ENCODE measurements around the gene POLR1D. TPM values are rescaled to one million over a fixed set of nuclear protein-coding genes. Genes with fewer than 3 reads are reported as not detected.

POLR1D gene
- total RNA-seq, 2 experiments from 2014 or later: 125 to 127 TPM

GRCh38 chr13:27634791-27635190 lies 13.1 kb downstream of the POLR1D start:
- no peak for DNase-seq
- Mint-ChIP-seq H3K27ac (no peak overlapping the region), H3K27me3 (no peaks in the 10 kb centered on the region), H3K4me1 (peaks cover 23% of the 10 kb centered on the region), H3K36me3 (ENCODE audit: low read depth) (peaks cover 25% of the 10 kb centered on the region), H3K9me3 (no peaks in the 10 kb centered on the region), H3K4me3 (no peak overlapping the region)
- ChIA-PET POLR2A (interaction anchor here (1.7 kb wide), 1 partner anchor 15 kb away, joined by 5 read pairs; the partner anchor contains the start of gene LNX2), CTCF (interaction anchor here (0.8 kb wide), 1 partner anchor 14 kb away, joined by 3 read pairs; the partner anchor contains the start of gene LNX2)

GRCh38 chr13:27635266-27635665 lies 13.6 kb downstream of the POLR1D start:
- ChIA-PET POLR2A (interaction anchor here (1.7 kb wide), 1 partner anchor 15 kb away, joined by 5 read pairs; the partner anchor contains the start of gene LNX2), CTCF (interaction anchor here (0.8 kb wide), 1 partner anchor 15 kb away, joined by 3 read pairs; the partner anchor contains the start of gene LNX2)
- peaks cover 23% of the 10 kb centered on the region for H3K4me1 Mint-ChIP-seq
- no peak for DNase-seq
- H3K36me3 Mint-ChIP-seq (ENCODE audit: low read depth): peaks cover 25% of the 10 kb centered on the region
- H3K9me3 Mint-ChIP-seq: no peaks in the 10 kb centered on the region
- H3K27me3 Mint-ChIP-seq: no peaks in the 10 kb centered on the region
- no peak overlapping the region for H3K4me3 Mint-ChIP-seq
- no peak overlapping the region for H3K27ac Mint-ChIP-seq

GRCh38 chr13:27636589-27637288 lies 15.0 kb downstream of the POLR1D start:
- Mint-ChIP-seq H3K4me1 (peaks cover 17% of the 10 kb centered on the region), H3K27ac (no peak overlapping the region), H3K36me3 (ENCODE audit: low read depth) (peaks cover 21% of the 10 kb centered on the region), H3K27me3 (no peaks in the 10 kb centered on the region), H3K4me3 (no peak overlapping the region), H3K9me3 (no peaks in the 10 kb centered on the region)
- CTCF ChIA-PET: interaction anchor here (1.2 kb wide), 1 partner anchor 16 kb away, joined by 3 read pairs; the partner anchor contains the start of gene LNX2
- DNase-seq: no peak
- POLR2A ChIA-PET: no interaction called here

GRCh38 chr13:27637289-27637626 lies 15.6 kb downstream of the POLR1D start:
- Mint-ChIP-seq H3K4me1 (peaks cover 15% of the 10 kb centered on the region), H3K4me3 (no peak overlapping the region), H3K36me3 (ENCODE audit: low read depth) (peaks cover 18% of the 10 kb centered on the region), H3K27me3 (no peaks in the 10 kb centered on the region), H3K9me3 (no peaks in the 10 kb centered on the region), H3K27ac (no peak overlapping the region)
- POLR2A ChIA-PET: no interaction called here
- CTCF ChIA-PET: interaction anchor here (1.2 kb wide), 1 partner anchor 16 kb away, joined by 3 read pairs; the partner anchor contains the start of gene LNX2
- no peak for DNase-seq

GRCh38 chr13:27638001-27638400 lies 16.3 kb downstream of the POLR1D start:
- H3K4me1 Mint-ChIP-seq: peaks cover 19% of the 10 kb centered on the region
- no peak overlapping the region for H3K27ac Mint-ChIP-seq
- CTCF ChIA-PET: no interaction called here
- peaks cover 11% of the 10 kb centered on the region for H3K36me3 Mint-ChIP-seq (ENCODE audit: low read depth)
- H3K4me3 Mint-ChIP-seq: no peak overlapping the region
- no peak for DNase-seq
- H3K9me3 Mint-ChIP-seq: no peaks in the 10 kb centered on the region
- POLR2A ChIA-PET: interaction anchor here (1.9 kb wide), 1 partner anchor 17 kb away, joined by 17 read pairs; the partner anchor contains the start of gene POLR1D
- no peaks in the 10 kb centered on the region for H3K27me3 Mint-ChIP-seq

- ChIA-PET POLR2A (interaction anchor here (1.0 to 1.9 kb wide), 2 partner anchors 17 to 19 kb away, joined by 3 to 17 read pairs; partner anchors contain the start of gene POLR1D), CTCF (interaction anchor here (0.9 kb wide), 1 partner anchor 18 kb away, joined by 3 read pairs; the partner anchor contains the start of gene LNX2)
- DNase-seq: no peak
- Mint-ChIP-seq H3K9me3 (no peaks in the 10 kb centered on the region), H3K4me3 (no peak overlapping the region), H3K27ac (no peak overlapping the region), H3K36me3 (ENCODE audit: low read depth) (peaks cover 8% of the 10 kb centered on the region), H3K27me3 (no peaks in the 10 kb centered on the region), H3K4me1 (peaks cover 24% of the 10 kb centered on the region)
Measured at GRCh38 chr13:27638521-27638920, 16.8 kb downstream of the POLR1D start.

GRCh38 chr13:27639186-27639585 lies 17.5 kb downstream of the POLR1D start:
- Mint-ChIP-seq H3K27me3 (no peaks in the 10 kb centered on the region), H3K27ac (no peak overlapping the region), H3K9me3 (no peaks in the 10 kb centered on the region), H3K4me1 (peaks cover 27% of the 10 kb centered on the region), H3K4me3 (no peak overlapping the region), H3K36me3 (ENCODE audit: low read depth) (peaks cover 6% of the 10 kb centered on the region)
- DNase-seq: no peak
- POLR2A ChIA-PET: interaction anchor here (1.0 to 1.9 kb wide), 2 partner anchors 18 to 20 kb away, joined by 3 to 17 read pairs; partner anchors contain the start of gene POLR1D
- CTCF ChIA-PET: interaction anchor here (0.9 kb wide), 1 partner anchor 19 kb away, joined by 3 read pairs; the partner anchor contains the start of gene LNX2

- peaks cover 21% of the 10 kb centered on the region for H3K4me1 Mint-ChIP-seq
- H3K4me3 Mint-ChIP-seq: no peak overlapping the region
- ChIA-PET POLR2A (no interaction called here), CTCF (interaction anchor here (0.7 to 0.8 kb wide), 2 partner anchors 21 to 23 kb away, joined by 3 read pairs; partner anchors contain the start of gene POLR1D)
- no peak overlapping the region for H3K27ac Mint-ChIP-seq
- DNase-seq: no peak
- H3K9me3 Mint-ChIP-seq: no peaks in the 10 kb centered on the region
- peaks cover 19% of the 10 kb centered on the region for H3K36me3 Mint-ChIP-seq (ENCODE audit: low read depth)
- no peaks in the 10 kb centered on the region for H3K27me3 Mint-ChIP-seq
Measured at GRCh38 chr13:27641711-27642502, 20.2 kb downstream of the POLR1D start.

GRCh38 chr13:27643334-27644132 lies 21.8 kb downstream of the POLR1D start:
- H3K36me3 Mint-ChIP-seq (ENCODE audit: low read depth): peaks cover 26% of the 10 kb centered on the region
- H3K4me3 Mint-ChIP-seq: no peak overlapping the region
- ChIA-PET CTCF (no interaction called here), POLR2A (interaction anchor here (1.2 kb wide), 1 partner anchor 23 kb away, joined by 3 read pairs; the partner anchor contains the start of gene LNX2)
- peaks cover 15% of the 10 kb centered on the region for H3K4me1 Mint-ChIP-seq
- H3K27me3 Mint-ChIP-seq: no peaks in the 10 kb centered on the region
- H3K9me3 Mint-ChIP-seq: peaks cover 2% of the 10 kb centered on the region
- no peak overlapping the region for H3K27ac Mint-ChIP-seq
- DNase-seq: no peak

- no peaks in the 10 kb centered on the region for H3K27me3 Mint-ChIP-seq
- CTCF ChIA-PET: no interaction called here
Measured at GRCh38 chr13:27644302-27644701, 22.6 kb downstream of the POLR1D start.

GRCh38 chr13:27650312-27650711 lies 28.6 kb downstream of the POLR1D start:
- Mint-ChIP-seq H3K27me3 (no peaks in the 10 kb centered on the region), H3K9me3 (peaks cover 15% of the 10 kb centered on the region), H3K27ac (no peak overlapping the region), H3K4me1 (no peaks in the 10 kb centered on the region), H3K36me3 (ENCODE audit: low read depth) (peaks cover 65% of the 10 kb centered on the region), H3K4me3 (no peak overlapping the region)
- no peak for DNase-seq
- ChIA-PET CTCF (interaction anchor here (0.6 to 1.3 kb wide), 2 partner anchors 253 to 288 kb away, joined by 3 read pairs; no protein-coding TSS in a partner anchor), POLR2A (interaction anchor here (1.4 kb wide), 1 partner anchor 225 kb away, joined by 3 read pairs; no protein-coding TSS in a partner anchor)

More at GRCh38 chr13:27644302-27644701, 22.6 kb downstream of the POLR1D start:
- POLR2A ChIA-PET: no interaction called here
- Mint-ChIP-seq H3K9me3 (peaks cover 2% of the 10 kb centered on the region), H3K4me1 (peaks cover 15% of the 10 kb centered on the region), H3K4me3 (no peak overlapping the region), H3K36me3 (ENCODE audit: low read depth) (peaks cover 33% of the 10 kb centered on the region), H3K27ac (no peak overlapping the region)
- no peak for DNase-seq

GRCh38 chr13:27654059-27654458 lies 32.4 kb downstream of the POLR1D start:
- POLR2A ChIA-PET: no interaction called here
- H3K36me3 Mint-ChIP-seq (ENCODE audit: low read depth): peaks cover 40% of the 10 kb centered on the region
- no peaks in the 10 kb centered on the region for H3K4me1 Mint-ChIP-seq
- DNase-seq: no peak
- H3K27me3 Mint-ChIP-seq: no peaks in the 10 kb centered on the region
- CTCF ChIA-PET: no interaction called here
- H3K9me3 Mint-ChIP-seq: peaks cover 13% of the 10 kb centered on the region
- H3K4me3 Mint-ChIP-seq: no peak overlapping the region
- H3K27ac Mint-ChIP-seq: no peak overlapping the region

Measured in activated CD4-positive, alpha-beta memory T cell treated with anti-CD3 and anti-CD28 coated beads, Interleukin-2, amount 10 ng/mL, durations not matched to agents 7 days and 5 days (primary cell).